Measurements from ENCODE around the gene LOX.

Gene LOX

GRCh38 chr5:122051569-122051968 lies 26.5 kb downstream of the LOX start:
- DNase-seq: no peak

- DNase-seq: no peak
Observed at GRCh38 chr5:122050959-122051358, 27.1 kb downstream of the LOX start.

GRCh38 chr5:122040636-122041302 lies 37.3 kb downstream of the LOX start:
- DNase-seq: no peak

GRCh38 chr5:122036326-122036725 lies 41.7 kb downstream of the LOX start:
- DNase-seq: no peak

GRCh38 chr5:122035913-122036312 lies 42.1 kb downstream of the LOX start:
- no peak for DNase-seq

- DNase-seq: no peak
Observed at GRCh38 chr5:122031836-122032235, 46.2 kb downstream of the LOX start.

GRCh38 chr5:122030251-122030650 lies 47.8 kb downstream of the LOX start:
- DNase-seq: no peak

GRCh38 chr5:122029818-122030217 lies 48.2 kb downstream of the LOX start:
- DNase-seq: no peak

GRCh38 chr5:122022966-122023365 lies 55.1 kb downstream of the LOX start:
- peak in 2 of 3 donors; percentile 2 to 18 for DNase-seq

GRCh38 chr5:122019919-122020590 lies 58.0 kb downstream of the LOX start:
- no peak for DNase-seq

GRCh38 chr5:122015471-122015870 lies 62.6 kb downstream of the LOX start:
- no peak for DNase-seq

- DNase-seq: no peak
Observed at GRCh38 chr5:122014236-122014935, 63.7 kb downstream of the LOX start.
